ENCODE data around the gene FNBP1.

GRCh38 chr9:130062750-130063149, 19.8 kb upstream of the FNBP1 start:
- TF ChIP-seq CTCF (tag by site-specific recombination; IDR thresholded peaks at IDR 0.05) (no peak), ZNF530 (tag by site-specific recombination; IDR thresholded peaks at IDR 0.05; ENCODE audit: low read depth) (no peak), PRDM4 (tag by site-specific recombination; IDR thresholded peaks at IDR 0.05) (no peak), ZNF658 (tag by site-specific recombination; IDR thresholded peaks at IDR 0.05) (no peak), ZNF449 (tag by site-specific recombination; IDR thresholded peaks at IDR 0.05) (no peak), ZNF398 (tag by site-specific recombination; IDR thresholded peaks at IDR 0.05) (no peak), MZF1 (tag by site-specific recombination; IDR thresholded peaks at IDR 0.05; ENCODE audit: borderline replicate concordance) (no peak), ZNF555 (tag by site-specific recombination; conservative IDR thresholded peaks at IDR 0.05) (no peak), ZBTB1 (tag by site-specific recombination; IDR thresholded peaks at IDR 0.05) (no peak), ZFP41 (tag by site-specific recombination; IDR thresholded peaks at IDR 0.05; ENCODE audit: borderline replicate concordance) (no peak), ZNF24 (tag by site-specific recombination; IDR thresholded peaks at IDR 0.05) (no peak), HIC1 (tag by site-specific recombination; IDR thresholded peaks at IDR 0.05) (no peak), ELK4 (IDR thresholded peaks at IDR 0.05; ENCODE audit: borderline replicate concordance, low read depth, low read length) (no peak)
